Activated CD8-positive, alpha-beta memory T cell treated with anti-CD3 and anti-CD28 coated beads, Interleukin-2, amount 50 U/mL, for 48 hours (primary cell): ENCODE measurements around the gene MAST1.
"Not testable (repeated sequence)": the region's sequence is repeated elsewhere in the genome, so short reads cannot be mapped to it uniquely, and the experiment has no call there.

Experiments
- DNase-seq: peaks from one replicate; pipeline ENCODE4 v3.0.0-alpha.2; 2020

MAST1 gene

DNA sequence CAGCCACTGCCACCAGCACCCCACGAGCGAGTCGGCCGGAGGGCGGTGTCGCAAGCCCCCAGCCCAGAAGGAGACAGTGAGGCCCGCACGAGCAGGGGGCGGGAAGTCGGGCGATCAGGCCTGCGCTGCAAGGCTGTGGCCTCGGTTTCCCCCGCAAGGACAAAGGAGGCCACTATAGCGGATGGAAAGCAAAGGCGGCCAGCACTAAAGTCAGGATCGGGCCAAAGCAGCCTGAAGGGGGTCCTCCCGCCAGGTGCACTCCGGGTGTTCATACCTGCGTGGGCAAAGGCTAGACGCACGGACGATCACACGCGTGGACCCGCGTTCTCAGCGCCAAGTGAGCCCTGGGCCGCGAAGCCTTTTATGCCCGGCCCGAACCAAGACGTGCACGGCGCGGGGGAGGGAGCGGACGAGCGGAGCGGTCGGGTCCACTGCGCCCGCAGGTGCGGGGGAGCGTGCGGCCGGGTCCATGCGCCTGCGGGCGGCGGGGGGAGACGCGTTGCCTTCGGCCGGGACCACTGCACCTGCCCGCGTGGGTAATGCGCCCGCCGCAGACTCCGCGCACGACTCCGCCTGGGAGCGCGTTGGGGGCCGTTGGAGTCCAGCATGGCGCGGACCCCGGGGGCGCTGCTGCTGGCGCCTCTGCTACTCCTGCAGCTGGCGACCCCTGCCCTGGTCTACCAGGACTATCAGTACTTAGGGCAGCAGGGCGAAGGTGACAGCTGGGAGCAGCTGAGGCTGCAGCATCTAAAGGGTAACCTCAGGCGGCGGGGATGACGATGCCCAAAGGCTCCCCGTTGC is 36.6 kb upstream of the MAST1 start, which contains the start of the genes PRDX2 and THSD8:
PRDX2 (minus strand) TSS at position 335 of the 801 bp plus-strand sequence. CDS start 539 bp downstream, outside the sequence.
THSD8 (plus strand) TSS at position 604 of the 801 bp plus-strand sequence; CDS start at position 607, 3 bp downstream.
- peak; percentile 88 for DNase-seq

DNA sequence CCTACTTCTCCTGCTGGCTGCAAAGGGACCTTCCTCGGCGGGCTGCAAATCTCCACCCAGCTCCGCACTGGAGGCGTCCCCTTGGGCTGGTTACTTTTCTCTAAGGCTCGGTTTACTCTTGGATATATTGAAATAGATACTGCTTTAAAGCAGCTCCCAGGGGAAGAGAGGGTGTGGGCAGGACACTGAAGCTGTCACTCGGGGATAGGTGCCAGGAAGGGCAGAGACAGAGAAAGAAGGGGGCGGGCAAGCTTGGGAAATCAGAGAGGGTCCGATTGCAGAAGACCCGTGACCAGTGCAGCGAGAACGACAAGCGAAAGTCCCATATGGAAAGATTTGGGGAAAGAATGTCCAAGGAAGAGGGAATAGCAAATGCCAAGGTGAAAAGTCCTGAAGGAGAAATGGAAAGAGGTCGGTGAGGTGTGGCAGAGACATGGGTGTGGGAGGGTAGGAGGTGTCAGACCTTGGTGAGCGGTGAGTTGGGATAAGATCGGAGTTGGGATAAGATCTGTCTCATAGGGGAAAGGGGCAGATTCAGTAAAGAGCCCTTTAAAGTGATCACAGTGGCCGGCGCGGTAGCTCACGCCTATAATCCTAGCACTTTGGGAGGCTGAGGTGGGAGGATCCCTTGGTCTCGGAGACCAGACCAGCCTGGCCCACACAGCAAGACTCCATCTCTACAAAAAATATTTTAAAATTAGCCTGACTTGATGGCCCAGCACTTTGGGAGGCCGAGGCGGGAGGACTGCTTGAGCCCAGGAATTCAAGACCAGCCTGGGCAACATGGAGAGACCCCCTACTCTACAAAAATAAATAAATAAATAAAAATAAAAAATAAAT is 35.8 kb upstream of the MAST1 start:
- no peak for DNase-seq

DNA sequence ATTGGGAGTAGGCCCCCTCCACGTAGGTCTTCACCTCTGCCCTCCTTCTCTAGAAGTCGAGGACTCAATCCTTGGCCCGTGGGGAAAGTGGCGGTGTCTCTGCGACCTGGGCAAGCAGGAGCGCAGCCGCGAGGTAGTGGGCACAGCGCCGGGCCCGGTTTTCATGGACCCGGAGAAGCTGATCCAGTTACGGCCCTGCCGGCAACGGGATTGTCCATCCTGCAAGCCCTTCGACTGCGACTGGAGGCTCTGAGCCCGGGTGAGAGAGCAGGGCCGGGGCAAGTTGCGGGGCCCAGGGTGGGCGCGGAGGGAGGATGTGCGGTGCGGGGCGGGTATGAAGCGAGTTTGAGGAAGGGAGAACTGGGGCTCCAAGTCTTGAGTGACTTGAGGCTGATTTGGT is 34.3 kb upstream of the MAST1 start:
- DNase-seq, result no peak

DNA sequence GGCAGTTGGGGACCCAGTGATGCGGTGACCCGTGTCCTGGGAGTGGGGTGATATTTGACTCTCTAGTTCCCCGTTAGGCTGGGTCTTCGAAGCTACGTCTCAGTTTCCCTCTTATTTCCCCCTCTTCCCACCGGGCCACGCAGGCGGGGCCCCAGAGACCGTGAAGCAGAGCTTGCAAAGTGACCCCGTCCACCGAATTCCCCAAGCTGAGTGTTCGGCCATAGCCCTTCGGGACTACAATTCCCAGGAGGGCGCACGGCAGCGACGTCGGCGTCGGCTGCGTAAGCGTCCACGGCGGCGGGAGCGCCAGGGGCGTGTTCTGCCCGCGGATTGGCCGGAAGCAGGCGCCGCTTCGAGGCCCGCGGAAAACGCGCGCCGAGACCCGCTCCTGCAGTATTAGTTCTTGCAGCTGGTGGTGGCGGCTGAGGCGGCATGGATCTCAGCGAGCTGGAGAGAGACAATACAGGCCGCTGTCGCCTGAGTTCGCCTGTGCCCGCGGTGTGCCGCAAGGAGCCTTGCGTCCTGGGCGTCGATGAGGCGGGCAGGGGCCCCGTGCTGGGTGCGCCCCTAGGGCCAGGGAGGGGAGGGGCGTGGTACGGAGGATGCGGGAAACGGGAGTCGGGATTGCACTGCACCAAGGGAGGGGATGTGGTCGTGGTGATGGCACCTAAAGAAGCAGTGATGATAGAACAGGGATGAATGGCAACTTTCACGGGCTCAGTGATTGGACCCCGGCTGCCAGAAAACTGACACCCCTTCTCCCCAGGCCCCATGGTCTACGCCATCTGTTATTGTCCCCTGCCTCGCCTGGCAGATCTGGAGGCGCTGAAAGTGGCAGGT is 31.9 kb upstream of the MAST1 start, which contains the start of gene RNASEH2A:
RNASEH2A (plus strand) TSS at position 343 of the 840 bp plus-strand sequence; CDS start at position 433, 90 bp downstream.
- DNase-seq, result peak; percentile 94

DNA sequence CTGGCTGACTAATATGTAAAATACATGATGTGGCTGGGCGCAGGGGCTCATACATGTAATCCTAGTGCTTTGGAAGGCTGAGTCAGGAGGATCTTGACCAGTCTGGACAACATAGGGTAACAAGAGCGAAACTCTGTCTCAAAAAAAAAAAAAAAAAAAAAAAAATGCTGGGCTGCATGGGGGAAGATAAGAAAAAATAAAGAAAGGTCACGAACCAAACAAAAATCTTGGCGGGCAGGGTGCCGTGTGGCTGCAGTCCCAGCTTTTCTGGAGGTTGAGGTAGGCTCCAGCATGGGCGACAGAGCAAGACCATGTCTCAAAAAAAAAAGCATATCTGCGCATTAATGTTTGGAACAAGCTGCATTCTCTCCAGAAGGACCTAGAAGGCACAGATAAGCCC is 23.2 kb upstream of the MAST1 start:
- DNase-seq, result no peak

DNA sequence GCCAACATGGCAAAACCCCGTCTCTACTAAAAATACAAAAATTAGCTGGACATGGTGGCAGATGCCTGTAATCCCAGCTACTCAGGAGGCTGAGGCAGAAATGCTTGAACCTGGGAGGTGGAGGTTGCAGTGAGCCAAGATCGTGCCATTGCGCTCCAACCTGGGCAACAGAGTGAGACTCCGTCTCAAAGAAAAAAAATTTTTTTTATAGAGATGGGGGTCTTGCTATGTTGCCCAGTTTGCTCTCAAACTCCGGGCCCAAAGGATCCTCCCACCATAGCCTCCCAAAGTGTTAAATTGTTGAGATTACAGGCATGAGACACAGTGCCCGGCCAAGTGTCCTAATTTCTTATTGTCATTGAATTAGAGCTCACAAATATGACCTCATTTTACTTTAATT is 21.1 kb upstream of the MAST1 start:
- not testable (repeated sequence) for DNase-seq

DNA sequence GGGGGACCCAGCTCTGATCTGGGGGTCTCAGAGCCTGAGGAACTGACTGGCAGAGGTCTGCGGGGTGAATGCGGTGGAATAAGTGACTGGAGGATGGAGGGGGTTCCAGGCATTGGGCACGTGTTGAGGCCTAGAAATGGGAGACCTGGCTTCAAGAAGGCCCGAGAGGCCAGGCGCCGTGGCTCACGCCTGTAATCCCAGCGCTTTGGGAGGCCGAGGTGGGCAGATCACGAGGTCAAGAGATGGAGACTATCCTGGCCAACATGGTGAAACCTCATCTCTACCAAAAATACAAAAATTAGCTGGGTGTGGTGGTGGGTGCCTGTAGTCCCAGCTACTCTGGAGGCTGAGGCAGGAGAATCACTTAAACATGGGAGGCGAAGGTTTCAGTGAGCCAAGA is 20.5 kb upstream of the MAST1 start:
- DNase-seq, result not testable (repeated sequence)

DNA sequence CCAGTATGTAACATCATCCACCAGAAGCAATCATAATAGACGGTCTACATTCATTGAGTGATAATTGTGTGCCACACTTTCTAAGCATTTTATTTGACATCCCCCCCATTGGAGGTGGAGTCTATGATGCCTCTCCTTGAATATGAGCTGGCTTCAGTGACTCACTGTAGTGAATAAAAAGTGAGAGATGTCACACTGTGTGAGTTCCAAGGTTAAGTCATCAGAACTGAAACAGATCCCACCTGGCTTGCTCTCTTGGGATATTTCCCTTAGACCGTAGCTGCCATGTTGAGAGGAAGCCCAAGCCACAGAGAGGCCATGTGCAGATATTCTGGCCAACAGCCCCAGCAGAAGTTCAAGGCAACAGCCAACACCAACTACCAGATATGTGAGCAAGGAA is 16.6 kb upstream of the MAST1 start:
- DNase-seq, result no peak

DNA sequence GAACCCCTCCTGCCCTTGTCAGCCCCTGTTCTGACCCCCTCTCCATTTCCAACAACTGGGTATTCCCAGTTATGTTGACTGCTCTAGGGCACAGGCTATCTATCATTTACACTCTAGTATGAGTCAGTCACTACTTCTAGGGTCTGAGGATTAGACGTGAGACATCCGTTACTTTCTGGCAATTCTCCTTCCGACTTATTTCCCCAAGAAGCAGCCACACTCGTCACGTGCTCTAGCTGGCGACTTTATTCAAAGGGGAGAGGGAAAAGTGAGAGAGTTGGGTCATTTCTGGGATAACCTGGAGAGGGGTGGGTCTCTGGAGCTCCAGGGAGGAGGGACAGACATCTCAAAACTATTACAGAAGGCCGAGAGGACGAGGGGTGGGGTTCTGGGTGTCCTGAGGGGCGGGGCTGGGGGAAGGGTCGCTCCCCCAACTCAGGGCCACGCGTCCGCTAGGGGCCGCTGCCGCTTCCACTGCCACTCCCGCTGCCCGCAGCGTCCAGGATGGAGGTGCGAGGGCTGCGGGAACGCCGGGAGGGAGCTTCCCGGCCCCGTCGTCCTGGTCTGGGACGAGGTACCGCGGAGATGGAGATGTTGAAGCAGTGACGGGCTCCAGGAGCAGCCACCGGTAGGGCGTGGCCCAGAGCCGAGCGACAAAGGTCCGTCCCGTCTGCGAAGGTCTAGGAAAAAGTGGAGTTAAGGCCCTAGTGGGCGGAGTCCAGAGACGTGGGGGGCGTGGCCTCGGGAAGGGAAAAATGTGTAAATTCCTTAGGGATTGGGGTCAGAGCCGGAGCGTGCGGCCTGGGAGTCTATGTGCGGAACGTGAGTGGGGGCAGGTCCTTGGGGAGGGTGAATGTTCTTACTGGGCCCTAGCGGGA is 12.8 kb upstream of the MAST1 start:
- DNase-seq, result peak; percentile 70

DNA sequence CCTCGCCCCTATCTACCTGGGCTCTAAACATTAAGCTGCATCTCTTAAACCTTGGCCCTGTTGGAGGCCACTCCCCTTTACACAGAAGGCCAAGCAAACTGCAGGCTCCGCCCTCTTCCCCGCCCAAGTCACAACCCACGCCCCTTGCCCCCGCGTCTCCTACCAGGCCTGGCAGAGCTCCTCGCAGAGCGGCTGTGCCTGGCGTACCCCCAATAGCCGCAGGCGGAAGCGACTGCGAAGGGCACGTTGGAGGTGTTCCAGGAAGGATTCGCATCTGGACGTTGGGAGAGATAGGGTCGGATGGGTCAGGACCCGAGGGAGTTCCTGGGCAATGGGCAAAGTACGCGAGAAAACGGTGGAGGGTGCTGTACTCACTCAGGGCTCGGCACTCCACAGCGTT is 9.8 kb upstream of the MAST1 start:
- DNase-seq, result no peak

DNA sequence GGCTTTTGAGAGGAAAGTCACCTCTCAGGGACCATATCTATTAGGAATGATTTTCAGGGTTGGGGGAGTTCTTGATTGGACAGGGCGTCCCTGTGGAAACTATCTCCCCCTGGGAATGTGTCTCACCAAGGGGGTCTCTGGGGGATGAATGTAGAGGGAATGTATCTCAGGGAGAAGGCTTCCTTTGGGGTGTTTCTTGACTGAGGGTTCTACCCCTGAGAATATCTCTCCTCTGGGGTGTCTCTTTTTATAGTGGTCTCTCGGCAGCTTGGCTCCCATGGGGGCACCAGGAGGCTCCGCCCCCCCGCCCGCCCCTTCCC is 4.9 kb upstream of the MAST1 start:
- DNase-seq, result no peak

DNA sequence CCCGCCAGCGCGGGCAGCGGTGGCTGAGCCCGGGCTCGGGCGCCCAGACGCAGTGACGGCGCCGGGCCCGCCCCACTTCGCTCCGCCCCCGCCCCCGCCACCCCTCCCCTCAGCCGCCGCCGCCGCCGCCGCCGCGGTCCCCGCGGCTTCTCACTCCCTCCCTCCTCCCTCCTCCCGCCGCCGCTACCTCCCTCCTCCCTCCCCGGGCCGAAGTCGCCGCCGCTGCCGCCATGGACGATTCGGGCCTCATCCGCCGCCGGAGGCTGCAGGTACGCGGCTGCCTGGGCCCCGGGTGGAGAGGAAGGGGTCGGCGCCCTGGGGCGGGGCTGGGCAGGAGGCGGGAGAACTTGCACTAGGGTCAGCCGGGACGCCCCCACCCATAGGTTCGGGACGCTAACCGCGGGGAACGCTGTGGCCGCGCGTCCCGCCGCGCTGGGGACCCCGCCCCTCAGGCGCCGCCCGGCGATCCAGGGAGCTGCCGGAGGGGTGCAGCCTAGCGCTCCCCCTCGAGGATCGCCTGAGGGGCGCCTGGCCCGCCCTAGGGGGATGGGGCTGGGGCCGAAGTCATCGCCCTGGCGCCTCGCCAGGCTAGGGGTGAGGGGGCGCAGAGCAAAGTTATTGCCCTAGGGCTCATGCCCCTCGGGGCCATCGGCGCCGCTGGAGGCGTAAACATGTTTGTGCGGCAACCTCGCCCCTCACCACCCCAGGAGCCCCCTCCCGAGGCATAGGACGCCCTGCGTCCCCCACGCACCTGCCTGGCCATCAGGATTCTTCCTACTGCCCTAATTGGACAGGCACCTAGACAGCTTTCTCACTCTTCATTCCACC is 4.4 kb upstream of the MAST1 start:
- peak; percentile 70 for DNase-seq

DNA sequence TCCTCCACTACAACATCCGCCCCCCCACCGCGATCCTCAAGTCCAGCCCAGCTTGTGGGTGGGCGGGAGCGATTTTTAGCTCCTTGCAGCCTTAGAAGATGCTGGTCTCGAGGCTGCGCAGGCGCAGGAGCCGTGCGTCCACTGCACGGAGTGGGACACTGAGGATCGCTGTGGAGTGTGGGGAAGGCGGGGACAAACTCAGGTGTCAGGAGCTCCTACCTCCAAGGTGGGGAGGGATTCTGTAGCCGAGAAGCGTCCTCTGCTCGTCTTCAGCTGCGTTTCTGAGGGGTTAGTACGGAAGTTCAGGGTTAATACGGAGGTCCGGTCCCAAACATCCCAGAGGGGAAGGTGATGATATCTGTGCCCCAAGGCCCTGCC is 3.8 kb upstream of the MAST1 start, which contains the start of gene RTBDN:
RTBDN (minus strand) TSS at position 14 of the 378 bp plus-strand sequence. CDS start 4,600 bp downstream, outside the sequence.
- no peak for DNase-seq

DNA sequence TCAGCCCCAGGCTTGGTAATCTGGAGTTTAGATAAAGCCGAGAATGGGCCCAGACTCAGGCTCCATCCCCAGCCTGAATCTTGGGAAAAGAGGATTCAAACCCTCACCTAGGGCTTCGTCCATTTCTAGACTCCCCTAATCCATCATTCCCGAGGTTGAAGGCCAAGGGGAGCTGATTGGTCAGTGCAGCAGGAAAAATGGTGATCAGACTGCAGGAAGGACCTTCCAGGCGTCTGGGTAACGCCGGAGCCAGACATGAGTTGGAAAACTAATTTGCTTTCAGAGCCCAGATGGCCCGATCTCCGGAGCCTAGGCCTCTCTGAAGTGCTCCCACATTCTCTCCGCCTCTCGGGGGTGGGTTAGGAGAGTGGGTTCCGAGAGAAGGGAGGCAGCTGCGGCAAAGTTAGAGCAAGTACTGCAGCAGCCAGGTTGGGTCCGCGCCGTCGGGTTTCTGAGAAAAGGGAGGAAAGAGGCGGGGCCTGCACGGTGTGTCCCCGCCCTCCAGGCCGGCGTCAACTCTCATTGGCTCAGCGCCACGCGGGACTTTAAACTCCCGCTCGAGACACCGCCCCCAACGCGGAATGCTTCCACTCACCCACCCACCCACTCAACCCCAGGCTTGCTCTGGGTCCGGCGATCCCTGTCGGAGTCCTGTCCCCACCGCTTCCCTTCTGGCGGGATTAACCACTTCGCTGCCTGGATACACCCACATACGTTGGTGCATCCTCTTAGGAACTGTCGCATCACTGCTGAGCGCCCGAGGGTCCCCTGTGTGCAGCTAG is 3.1 kb upstream of the MAST1 start:
- DNase-seq, result no peak

DNA sequence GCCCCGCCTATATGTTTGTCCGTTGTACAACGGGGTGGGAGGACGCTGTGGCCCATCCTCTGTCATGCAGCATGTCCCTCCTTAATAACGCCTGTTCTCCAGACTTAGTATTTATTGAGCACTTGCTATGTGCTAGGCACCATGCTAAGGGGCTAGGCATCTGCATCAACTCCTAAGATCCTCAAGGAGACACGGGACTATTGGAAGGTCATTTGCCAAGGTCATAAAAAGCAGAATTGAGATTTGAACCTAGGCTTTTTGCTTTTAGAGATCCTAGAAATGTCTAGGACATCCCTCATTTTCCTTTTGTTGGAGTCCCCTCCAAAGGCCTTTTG is 1.8 kb upstream of the MAST1 start:
- no peak for DNase-seq

DNA sequence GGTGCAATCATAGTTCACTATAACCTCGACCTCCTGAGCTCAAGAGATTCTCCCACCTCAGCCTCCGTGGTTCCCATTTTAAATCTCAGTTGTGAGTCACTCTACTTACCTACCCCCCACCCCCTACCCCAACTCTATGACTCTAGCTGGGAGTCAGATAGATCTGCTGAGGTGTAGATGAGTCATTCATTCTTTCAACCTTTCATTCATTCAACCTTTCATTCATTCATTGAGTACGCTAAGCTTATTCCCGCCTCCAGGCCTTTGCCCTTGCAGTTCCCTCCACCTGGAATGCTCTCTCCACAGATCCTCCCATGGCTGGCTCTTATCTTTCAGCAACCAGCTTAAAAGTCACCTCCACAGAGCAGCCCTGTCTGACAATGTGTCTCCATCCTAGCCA is 1.1 kb upstream of the MAST1 start:
- no peak for DNase-seq

DNA sequence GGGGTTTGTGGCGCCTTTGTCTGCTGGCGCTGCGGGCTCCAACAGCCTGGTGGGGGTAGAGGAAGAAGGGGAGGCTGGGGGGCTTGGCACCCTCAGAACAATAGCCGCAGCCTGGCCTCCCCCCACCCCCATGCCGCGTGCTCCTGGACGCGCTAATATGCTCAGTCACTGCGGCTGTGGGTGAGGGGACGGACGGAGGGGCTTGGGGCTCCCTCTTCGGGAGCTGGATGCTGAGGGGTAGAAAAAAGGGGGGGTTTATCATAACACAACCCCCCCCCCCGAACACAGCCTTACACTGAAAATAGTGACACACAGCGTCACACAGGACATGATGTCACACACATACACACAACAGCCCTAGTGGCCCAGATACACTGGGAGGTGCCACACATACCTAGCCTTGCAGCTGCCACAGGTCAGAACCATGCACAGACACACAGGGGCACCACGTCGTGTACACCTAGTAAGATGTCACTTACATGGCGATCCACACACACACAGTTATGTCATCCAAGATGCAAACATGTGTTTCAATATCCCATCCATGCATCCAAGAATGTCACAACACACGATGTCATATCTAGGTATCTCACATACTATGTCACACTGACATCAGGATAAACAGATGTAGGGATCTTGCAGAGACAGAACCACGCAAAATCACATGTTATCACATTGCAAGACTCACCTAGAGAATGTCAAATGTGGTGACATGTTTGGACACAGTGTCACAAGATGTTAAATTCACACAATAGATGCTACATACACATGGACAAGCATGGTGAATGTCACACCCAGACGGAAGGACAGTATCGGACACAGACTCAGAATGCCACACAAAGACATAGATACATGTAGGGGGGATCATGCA is 806 bp downstream of the MAST1 start:
- DNase-seq, result no peak

DNA sequence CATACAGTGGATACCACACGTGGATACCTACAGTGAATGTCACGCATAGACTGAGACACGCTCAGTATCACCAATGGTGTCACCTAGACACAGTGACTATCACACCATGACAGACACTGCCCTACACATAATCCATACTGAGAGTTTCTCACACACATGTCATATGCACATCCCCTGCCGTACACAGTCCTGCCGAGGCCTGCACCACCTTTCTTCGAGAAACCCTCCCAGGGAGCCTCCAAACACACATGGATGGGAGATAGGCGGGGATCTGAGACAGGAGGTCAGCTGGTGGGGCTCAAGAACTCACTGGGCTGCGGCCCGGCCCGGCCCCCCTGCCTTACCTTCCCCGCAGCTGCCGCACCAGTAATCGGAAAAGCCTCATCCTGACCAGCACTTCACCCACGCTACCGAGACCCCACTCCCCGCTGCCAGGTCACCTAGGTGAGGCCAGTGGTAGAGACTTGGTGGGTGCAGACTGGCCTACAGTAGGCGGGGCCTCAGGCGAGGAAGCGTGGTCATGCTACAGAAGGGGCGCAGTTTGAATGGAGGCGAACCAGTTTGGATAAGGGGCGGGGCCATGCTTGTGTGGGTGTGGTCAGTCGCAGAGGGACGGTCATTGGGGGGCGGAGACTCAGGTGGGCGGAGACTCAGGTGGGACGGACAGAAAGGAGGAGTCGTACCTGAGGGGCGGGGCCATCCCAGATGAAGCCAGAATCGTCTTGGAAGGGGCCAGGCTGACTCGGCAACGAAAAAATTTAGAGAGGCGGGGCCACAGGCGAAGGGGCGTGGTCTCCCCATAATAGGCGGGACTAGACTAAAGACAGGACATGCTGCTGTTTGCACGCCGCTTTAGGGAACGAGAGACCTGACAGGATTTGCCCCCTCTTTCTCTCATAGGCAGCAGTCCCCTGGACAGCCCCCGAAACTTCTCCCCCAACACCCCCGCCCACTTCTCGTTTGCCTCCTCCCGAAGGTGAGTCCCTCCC is 2.1 kb downstream of the MAST1 start:
- DNase-seq, result peak; percentile 87
